GM12801 (cell line): ENCODE data around the gene RBMS3.

ENCODE experiments used
- TF ChIP-seq, protein P1 (sequence below): IDR thresholded peaks from one replicate; pipeline ENCODE4 v1.5.1; 2011; ENCODE audit warnings: control low read depth; ENCODE audit not compliant: insufficient read length; ENCODE audit errors: extremely low read depth

The RBMS3 gene

DNA sequence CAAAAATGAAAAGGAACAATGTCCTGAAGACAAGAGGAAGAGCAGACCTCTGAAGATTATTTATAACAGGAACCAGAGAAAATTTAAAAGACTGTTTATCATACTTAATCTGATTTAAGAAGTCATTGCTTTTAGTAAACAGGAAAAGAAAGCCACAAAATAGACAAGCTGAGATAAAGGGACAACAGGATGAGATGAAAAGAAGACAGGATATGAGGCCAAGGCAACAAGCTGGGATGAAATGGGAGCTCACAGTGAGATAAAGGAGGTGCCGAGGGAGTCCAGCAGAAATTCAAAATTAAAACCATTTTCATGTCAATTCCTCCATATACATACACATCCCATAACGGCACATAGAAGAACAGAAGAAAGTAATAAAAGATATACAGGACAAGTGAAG is 277.0 kb downstream of the RBMS3 start:
- TF ChIP-seq, protein P1, sequence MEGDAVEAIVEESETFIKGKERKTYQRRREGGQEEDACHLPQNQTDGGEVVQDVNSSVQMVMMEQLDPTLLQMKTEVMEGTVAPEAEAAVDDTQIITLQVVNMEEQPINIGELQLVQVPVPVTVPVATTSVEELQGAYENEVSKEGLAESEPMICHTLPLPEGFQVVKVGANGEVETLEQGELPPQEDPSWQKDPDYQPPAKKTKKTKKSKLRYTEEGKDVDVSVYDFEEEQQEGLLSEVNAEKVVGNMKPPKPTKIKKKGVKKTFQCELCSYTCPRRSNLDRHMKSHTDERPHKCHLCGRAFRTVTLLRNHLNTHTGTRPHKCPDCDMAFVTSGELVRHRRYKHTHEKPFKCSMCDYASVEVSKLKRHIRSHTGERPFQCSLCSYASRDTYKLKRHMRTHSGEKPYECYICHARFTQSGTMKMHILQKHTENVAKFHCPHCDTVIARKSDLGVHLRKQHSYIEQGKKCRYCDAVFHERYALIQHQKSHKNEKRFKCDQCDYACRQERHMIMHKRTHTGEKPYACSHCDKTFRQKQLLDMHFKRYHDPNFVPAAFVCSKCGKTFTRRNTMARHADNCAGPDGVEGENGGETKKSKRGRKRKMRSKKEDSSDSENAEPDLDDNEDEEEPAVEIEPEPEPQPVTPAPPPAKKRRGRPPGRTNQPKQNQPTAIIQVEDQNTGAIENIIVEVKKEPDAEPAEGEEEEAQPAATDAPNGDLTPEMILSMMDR: no peak

DNA sequence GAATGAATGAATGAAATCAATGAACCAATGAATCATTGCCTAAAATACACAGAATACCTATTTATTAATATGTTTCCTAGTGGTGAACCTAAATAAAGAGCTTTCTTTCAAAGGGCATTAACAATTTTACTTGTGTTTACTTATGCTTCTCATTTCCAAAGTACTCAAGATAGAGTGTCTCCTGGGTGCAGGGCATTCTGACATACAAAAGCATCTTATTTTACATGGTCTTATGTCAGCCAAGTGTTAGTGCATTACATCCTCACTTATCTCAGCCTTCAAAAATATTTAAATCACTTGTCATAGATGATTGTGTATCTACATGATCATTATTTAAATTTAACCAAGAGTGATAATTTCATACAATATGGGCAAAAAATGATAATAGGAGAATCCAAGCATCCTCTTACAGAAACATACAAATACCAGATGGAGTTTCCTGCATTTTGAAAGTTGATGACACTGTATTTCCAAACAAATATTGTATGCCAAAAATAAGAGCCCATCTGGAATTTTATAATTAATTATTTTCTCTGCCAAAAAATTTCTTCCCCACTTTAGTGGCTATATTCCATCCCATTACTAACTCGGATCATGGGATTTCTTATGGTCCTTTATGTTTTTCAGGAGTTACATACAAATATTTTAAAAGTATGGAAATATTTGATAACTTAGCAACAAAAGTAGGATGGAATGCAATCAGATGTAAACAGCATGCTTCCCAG is 279.0 kb downstream of the RBMS3 start:
- TF ChIP-seq, protein P1: no peak

DNA sequence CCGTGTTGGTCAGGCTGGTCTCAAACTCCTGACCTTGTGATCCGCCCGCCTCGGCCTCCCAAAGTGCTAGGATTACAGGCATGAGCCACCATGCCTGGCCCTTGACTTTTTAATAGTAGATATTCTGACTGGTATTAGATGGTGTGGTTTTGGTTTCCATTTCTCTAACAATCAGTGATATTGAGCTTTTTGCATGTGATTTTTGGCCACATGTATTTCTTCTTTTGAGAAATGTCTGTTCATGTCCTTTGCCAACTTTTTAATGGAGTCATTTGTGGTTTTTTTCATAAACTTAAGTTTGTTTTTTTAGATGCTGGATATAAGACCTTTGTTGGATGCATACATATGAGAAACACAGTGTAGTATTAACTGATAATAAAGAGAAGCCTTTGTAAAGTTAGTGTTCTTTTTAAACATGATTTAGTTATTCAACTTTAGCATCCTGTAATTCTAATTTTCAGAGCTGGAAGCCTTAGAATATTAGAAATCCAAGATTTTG is 280.8 kb downstream of the RBMS3 start:
- TF ChIP-seq, protein P1: no peak

DNA sequence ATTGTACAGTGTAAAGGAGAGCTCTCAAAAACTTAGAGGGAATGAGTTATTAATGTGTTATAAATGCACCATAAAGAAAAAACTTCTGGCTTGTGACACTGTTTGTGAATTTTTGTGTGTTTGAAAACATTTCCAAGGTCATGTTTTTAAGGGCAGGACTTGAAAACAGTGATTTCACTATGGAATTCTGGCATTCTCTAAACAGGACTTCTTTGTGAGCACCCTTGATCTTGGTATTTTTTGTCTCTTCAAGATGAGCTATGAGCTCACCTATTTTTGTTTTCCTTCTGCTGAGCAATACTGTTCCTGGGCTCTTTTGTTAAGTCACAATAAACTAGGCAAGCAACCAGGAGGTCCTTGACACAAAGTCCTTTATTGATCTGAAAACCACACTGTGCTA is 284.4 kb downstream of the RBMS3 start:
- TF ChIP-seq, protein P1: no peak

DNA sequence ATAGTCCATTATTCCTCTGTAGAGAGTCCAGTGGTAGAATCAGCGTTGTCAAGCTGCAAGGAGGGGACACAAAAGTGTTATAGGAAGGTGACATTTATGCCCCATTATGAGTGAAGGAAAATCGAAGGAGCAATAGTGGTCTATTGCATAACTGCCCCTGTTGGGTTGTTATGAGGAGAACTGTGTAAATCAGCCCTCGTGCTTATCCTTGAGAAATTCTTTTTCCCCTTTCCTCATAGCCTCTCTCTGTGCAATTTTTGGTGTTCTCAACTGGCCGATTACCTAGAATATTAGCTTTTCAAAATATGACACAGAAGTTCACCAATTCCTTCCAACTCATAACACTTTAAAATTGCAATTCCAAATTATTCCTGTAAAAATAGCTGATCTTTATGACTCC is 286.6 kb downstream of the RBMS3 start:
- TF ChIP-seq, protein P1: no peak

DNA sequence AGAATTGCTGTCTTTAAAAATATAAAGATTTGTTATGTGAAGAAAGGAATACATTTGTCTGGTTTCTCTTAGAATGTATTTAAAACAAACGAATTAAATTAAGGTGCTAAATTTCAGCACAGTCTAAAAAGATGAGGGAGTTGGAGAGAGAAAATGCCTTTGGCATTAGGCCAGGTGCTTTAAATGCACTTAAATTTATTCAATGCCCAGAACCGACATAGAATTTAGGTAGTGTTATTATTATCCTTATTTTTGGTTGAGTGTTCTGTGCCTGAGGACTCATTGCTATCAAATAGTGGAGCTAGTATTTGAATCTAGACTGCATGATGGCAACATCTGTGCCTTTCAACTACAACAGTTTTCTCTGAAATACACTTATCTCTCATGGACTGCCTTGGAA is 287.5 kb downstream of the RBMS3 start:
- TF ChIP-seq, protein P1: no peak

DNA sequence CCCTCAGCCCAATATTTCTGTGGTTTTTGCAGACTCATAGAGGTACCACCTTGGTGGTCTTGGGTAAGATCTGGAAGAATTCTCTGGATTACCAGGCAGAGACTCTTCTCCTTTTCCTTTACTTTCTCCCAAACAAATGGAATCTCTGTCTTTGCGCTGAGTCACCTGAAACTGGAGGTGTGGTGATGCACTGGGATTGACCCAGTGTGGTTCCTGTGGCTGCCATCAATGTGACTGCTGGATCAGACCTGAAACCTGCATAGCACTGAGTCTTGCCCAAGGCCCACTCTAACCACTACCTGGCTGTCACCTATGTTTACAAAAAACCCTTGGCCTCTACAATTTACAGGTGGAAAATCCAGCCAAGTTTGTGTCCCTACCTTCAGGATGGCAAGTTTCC is 295.3 kb downstream of the RBMS3 start:
- TF ChIP-seq, protein P1: no peak
